Upper lobe of left lung (tissue), 4 donors: ENCODE results near the gene S100A13.

Source experiments
- EP300 ChIP-seq, 4 donors: sonication (generic); formaldehyde crosslinking; IDR thresholded peaks; one replicate each; pipeline ENCODE4 v1.5.1; 2017; ENCODE audit warnings: antibody characterized with exemption in 4 of 4, control low read depth in 2 of 4
- POLR2A ChIP-seq, 4 donors: fragments of 450-650 bp; IDR thresholded peaks; one replicate each; pipeline ENCODE4 v1.5.1; 2016 to 2017; ENCODE audit warnings: antibody characterized with exemption in 4 of 4, mild to moderate bottlenecking in 2 of 4
- POLR2AphosphoS5 ChIP-seq, 2 donors: sonication (generic); formaldehyde crosslinking; IDR thresholded peaks; one replicate each; pipeline ENCODE4 v1.5.1; 2017; ENCODE audit warnings: antibody characterized with exemption in 2 of 2

DNA sequence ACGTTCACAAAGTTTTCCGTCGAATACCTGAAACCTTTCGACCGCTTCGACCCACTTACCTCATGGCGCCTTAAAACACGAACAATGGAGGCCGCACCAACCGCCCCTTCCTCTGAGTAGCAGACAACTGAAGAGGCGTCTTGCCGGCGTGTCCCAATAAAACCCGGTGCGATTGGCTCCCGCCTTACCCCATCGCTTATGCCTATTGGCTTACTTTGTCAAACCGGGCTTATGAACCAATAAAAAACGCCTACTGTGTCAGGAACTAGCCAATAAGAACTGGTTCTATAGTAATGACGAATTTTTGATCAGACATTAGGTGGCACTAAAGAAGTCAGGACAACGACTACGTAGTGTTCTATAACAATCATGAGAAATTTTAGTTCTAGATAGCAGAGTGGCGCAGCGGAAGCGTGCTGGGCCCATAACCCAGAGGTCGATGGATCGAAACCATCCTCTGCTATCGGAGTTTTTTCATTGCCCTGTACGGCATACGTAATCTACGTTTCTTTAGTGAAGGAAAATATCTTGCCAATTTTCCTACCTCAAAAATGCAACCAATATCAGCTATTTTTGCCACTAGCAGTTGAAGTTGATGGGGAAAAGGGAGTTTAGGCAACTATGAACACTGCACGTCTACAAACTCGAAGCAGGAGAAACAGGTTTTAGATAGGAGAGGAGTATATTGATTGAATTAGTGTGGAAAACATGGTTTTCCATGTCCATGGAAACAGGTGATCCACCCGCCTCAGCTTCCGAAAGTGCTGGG is 43.7 kb upstream of the S100A13 start, which contains the start of gene ILF2:
- TF ChIP-seq POLR2AphosphoS5 (IDR thresholded peaks at IDR 0.05) (peak; percentile 92 to 93), EP300 (IDR thresholded peaks at IDR 0.05) (no peak), POLR2A (IDR thresholded peaks at IDR 0.05) (peak in 3 of 4 donors; percentile 71 to 90 (median 89))
